ENCODE measurements around the gene UTP14C. TPM values are rescaled to one million over a fixed set of nuclear protein-coding genes. Genes with fewer than 3 reads are reported as not detected.

UTP14C gene
- total RNA-seq, 1 experiment from 2014 or later: 19.8 TPM

- peaks cover 12% of the 10 kb centered on the region; the same call in 1 of the 2 replicates for H3K79me2 ChIP-seq (ENCODE audit: insufficient read depth, low read length)
- H3K27ac Mint-ChIP-seq: peak within 1 kb of the TSS; percentile 92 to 100 (median 99)
Observed at GRCh38 chr13:52011632-52012511, 12.6 kb upstream of the UTP14C start, which contains the start of gene ALG11. Gene ALG11, plus strand, starts transcription at chr13:52012398. Its CDS starts 21 bp downstream, at chr13:52012419.

More at GRCh38 chr13:52011632-52012511, 12.6 kb upstream of the UTP14C start, which contains the start of gene ALG11:
- Histone ChIP-seq H3K4ac (ENCODE audit: low read depth, low read length) (no peak within 1 kb of the TSS), H2BK120ac (ENCODE audit: low read depth, low read length, poor library complexity, severe bottlenecking) (no peak within 1 kb of the TSS), H2AFZ (ENCODE audit: low read length) (no peak within 1 kb of the TSS), H3K9me3 (ENCODE audit: control insufficient read depth, low read depth, low read length) (no peaks in the 10 kb centered on the region), H3K23ac (ENCODE audit: insufficient read length, low read depth, low read length) (no peak within 1 kb of the TSS), H3T11ph (ENCODE audit: low read length) (no peak within 1 kb of the TSS), H3K4me2 (ENCODE audit: insufficient read depth, insufficient read length, low read length) (peak within 1 kb of the TSS; percentile 99), H2BK15ac (ENCODE audit: low read depth, low read length) (no peak within 1 kb of the TSS), H3K56ac (ENCODE audit: insufficient read length, low read depth, low read length) (no peak within 1 kb of the TSS), H3K9ac (ENCODE audit: extremely low read depth, insufficient read length, low read length) (peak within 1 kb of the TSS; percentile 98), H4K91ac (ENCODE audit: insufficient read length, low read depth, low read length) (no peak within 1 kb of the TSS), H2BK12ac (ENCODE audit: insufficient read length, low read depth, low read length) (no peak within 1 kb of the TSS), H3K4me1 (ENCODE audit: insufficient read depth, low read length) (no peaks in the 10 kb centered on the region), H4K5ac (ENCODE audit: insufficient read length, low read depth, low read length) (no peak within 1 kb of the TSS), H3K23me2 (ENCODE audit: insufficient read length, low read depth, low read length, poor library complexity, severe bottlenecking) (peaks cover 8% of the 10 kb centered on the region), H2BK20ac (ENCODE audit: low read depth, low read length, poor library complexity, severe bottlenecking) (no peak within 1 kb of the TSS), H4K8ac (replicated peaks; ENCODE audit: insufficient read length, low read depth, low read length) (no peak within 1 kb of the TSS), H4K20me1 (ENCODE audit: control insufficient read depth, insufficient read depth, insufficient read length) (no peaks in the 10 kb centered on the region), H3K27me3 (ENCODE audit: insufficient read depth, low read length) (peaks cover 12% of the 10 kb centered on the region; the same call in 1 of the 2 replicates), H3K18ac (ENCODE audit: insufficient read length, low read depth, low read length) (peak within 1 kb of the TSS; percentile 63), H3K14ac (ENCODE audit: insufficient read depth, low read length) (peak within 1 kb of the TSS; percentile 55; the same call in 1 of the 2 replicates), H2AK5ac (ENCODE audit: insufficient read length, low read length) (no peak within 1 kb of the TSS), H2BK5ac (ENCODE audit: insufficient read length, low read length) (no peak within 1 kb of the TSS), H3K79me1 (ENCODE audit: insufficient read depth, low read depth, low read length, poor library complexity, severe bottlenecking) (peaks cover 2% of the 10 kb centered on the region), H3K27ac (ENCODE audit: insufficient read length, low read depth, low read length) (no peak within 1 kb of the TSS)
- Mint-ChIP-seq H3K9me3 (peaks cover 6 to 8% of the 10 kb centered on the region in 2 experiments), H3K36me3 (ENCODE audit: insufficient read depth in 1 of 3, low read depth in 3 of 3) (peaks cover 16 to 18% (median 17%) of the 10 kb centered on the region in 3 experiments), H3K4me3 (peak within 1 kb of the TSS; percentile 97 to 99), H3K27me3 (ENCODE audit: low read depth) (peaks cover 25% of the 10 kb centered on the region), H3K4me1 (peaks cover 15 to 16% of the 10 kb centered on the region in 2 experiments; a peak in 3 of 4 replicates)
- TF ChIP-seq CTCF (conservative IDR thresholded peaks at IDR 0.05): no peak
- peak; percentile 99 for DNase-seq
- no CpG with 5 or more reads among the region's 82 CpGs for WGBS (ENCODE audit: extremely low coverage, insufficient read length, low lambda C conversion rate)
